A549 (cell line): Measurements from ENCODE around the gene CAPZA1. TPM values are rescaled to one million over a fixed set of nuclear protein-coding genes. Genes with fewer than 3 reads are reported as not detected.

Experiments used
- ATAC-seq, 2 experiments: fragments of 200-7000 bp in 1 of 2; fragments of >200 bp in 1 of 2; cut with Nextera tagmentation in 1 of 2; cut with Tn5 transposase in 1 of 2; 3 replicates each; pipeline versions ENCODE4 v1.8.0 to v1.9.1; 2018 to 2020; ENCODE audit warnings: mild to moderate bottlenecking in 1 of 2, moderate library complexity in 1 of 2
- CTCF ChIA-PET: fragments of 300-600 bp; sonication (Branson Sonifier 250); formaldehyde crosslinking; extraction: SDS; loops from one replicate; lab custom pipeline; 2021; ENCODE audit warnings: antibody characterized with exemption, inconsistent platforms; lab: Yijun Ruan, JAX
- POLR2A ChIA-PET: fragments of 350-600 bp; formaldehyde crosslinking; extraction: SDS; loops from one replicate; lab custom pipeline; 2021; ENCODE audit warnings: antibody characterized with exemption, inconsistent platforms; lab: Yijun Ruan, JAX
- DNase-seq, 2 experiments: peaks; one replicate each; pipeline versions ENCODE4 v3.0.0 to v3.0.0-alpha.2; 2011 to 2016; ENCODE audit warnings: low read depth in 1 of 2, low spot score in 1 of 2
- FAIRE-seq: peaks from 2 replicates; lab custom pipeline; 2011; peaks lifted over from hg19 to GRCh38; lab: Jason Lieb, UNC
- H3K27ac ChIP-seq, 2 experiments: fragments of >200 bp; sonication (Bioruptor Twin); formaldehyde crosslinking; 3 replicates each; pipeline ENCODE4 v1.5.1; 2016 to 2017
- H3K4me1 ChIP-seq: fragments of >200 bp; sonication (Bioruptor Twin); formaldehyde crosslinking; 3 replicates; pipeline ENCODE4 v1.6.1; 2016
- H3K4me2 ChIP-seq: fragments of >200 bp; sonication (Bioruptor Twin); formaldehyde crosslinking; 3 replicates; pipeline ENCODE4 v1.6.1; 2016
- H3K4me3 ChIP-seq: fragments of >200 bp; sonication (Bioruptor Twin); formaldehyde crosslinking; 3 replicates; pipeline ENCODE4 v1.5.1; 2016
- H3K9me3 ChIP-seq: fragments of >200 bp; sonication (Bioruptor Twin); formaldehyde crosslinking; 3 replicates; pipeline ENCODE4 v1.6.1; 2016
- BHLHE40 ChIP-seq: IDR thresholded peaks from 2 replicates; pipeline ENCODE4 v1.6.1; 2012; ENCODE audit warnings: low read depth, low read length, inconsistent platforms
- CEBPB ChIP-seq, 2 experiments: fragments of >200 bp in 1 of 2; sonication (Bioruptor Twin) in 1 of 2; formaldehyde crosslinking in 1 of 2; IDR thresholded peaks; 2 replicates each; pipeline ENCODE4 v1.6.1; 2012 to 2016
- CHD4 ChIP-seq: fragments of 200-600 bp; sonication (generic); IDR thresholded peaks from 2 replicates; pipeline ENCODE4 v1.6.1; 2016; ENCODE audit warnings: antibody characterized with exemption, mild to moderate bottlenecking, borderline replicate concordance
- CTCF ChIP-seq: fragments of >200 bp; sonication (Bioruptor Twin); formaldehyde crosslinking; IDR thresholded peaks from 3 replicates; pipeline ENCODE4 v1.5.1; 2016
- ELK1 ChIP-seq: fragments of 150-350 bp; IDR thresholded peaks from 2 replicates; pipeline ENCODE4 v1.6.1; 2014; ENCODE audit warnings: low read depth, mild to moderate bottlenecking, low read length
- ESRRA ChIP-seq: fragments of 150-350 bp; IDR thresholded peaks from 2 replicates; pipeline ENCODE4 v1.6.1; 2014; ENCODE audit warnings: mild to moderate bottlenecking, low read length, borderline replicate concordance
- GATA3 ChIP-seq: IDR thresholded peaks from 2 replicates; pipeline ENCODE4 v1.6.1; 2012; ENCODE audit warnings: borderline replicate concordance
- HDAC2 ChIP-seq: fragments of 200-600 bp; sonication (generic); IDR thresholded peaks from 2 replicates; pipeline ENCODE4 v1.6.1; 2016
- JUNB ChIP-seq: fragments of >200 bp; sonication (Bioruptor Twin); formaldehyde crosslinking; IDR thresholded peaks from 2 replicates; pipeline ENCODE4 v1.6.1; 2016
- KDM5A ChIP-seq: fragments of 200-600 bp; sonication (generic); IDR thresholded peaks from 2 replicates; pipeline ENCODE4 v1.6.1; 2016; ENCODE audit warnings: antibody characterized with exemption, mild to moderate bottlenecking
- MAX ChIP-seq: IDR thresholded peaks from 2 replicates; pipeline ENCODE4 v1.6.1; 2012
- NFE2L2 ChIP-seq: fragments of 150-350 bp; conservative IDR thresholded peaks from 2 replicates; pipeline ENCODE4 v1.6.1; 2014; ENCODE audit warnings: low read length
- NPAS2 ChIP-seq: fragments of 250-450 bp; sonication (Bioruptor Pico); IDR thresholded peaks from 2 replicates; pipeline ENCODE4 v1.8.0; 2022; ENCODE audit warnings: mild to moderate bottlenecking, moderate library complexity, borderline replicate concordance
- POLR2A ChIP-seq: IDR thresholded peaks from 2 replicates; pipeline ENCODE4 v1.6.1; 2012; ENCODE audit warnings: mild to moderate bottlenecking, low read length
- REST ChIP-seq: fragments of 200-600 bp; sonication (generic); IDR thresholded peaks from 2 replicates; pipeline ENCODE4 v1.6.1; 2016; ENCODE audit warnings: antibody characterized with exemption, mild to moderate bottlenecking, moderate library complexity
- RFX5 ChIP-seq: fragments of 450-650 bp; IDR thresholded peaks from 2 replicates; pipeline ENCODE4 v1.7.1; 2014; ENCODE audit warnings: antibody characterized with exemption, mild to moderate bottlenecking, moderate library complexity
- RNF2 ChIP-seq: fragments of 200-600 bp; sonication (generic); IDR thresholded peaks from 2 replicates; pipeline ENCODE4 v1.6.1; 2016; ENCODE audit warnings: low read depth, mild to moderate bottlenecking, antibody characterized with exemption, moderate library complexity, borderline replicate concordance
- ZC3H11A ChIP-seq: fragments of 450-650 bp; IDR thresholded peaks from 2 replicates; pipeline ENCODE4 v1.6.1; 2014; ENCODE audit warnings: antibody characterized with exemption, mild to moderate bottlenecking
- ZFP36 ChIP-seq: fragments of 450-650 bp; IDR thresholded peaks from 2 replicates; pipeline ENCODE4 v1.6.1; 2014; ENCODE audit warnings: borderline replicate concordance; ENCODE audit not compliant: partially characterized antibody
- WGBS: methylation state at CpG from one replicate; pipeline ENCODE4 v1.1.6; 2017; ENCODE audit errors: missing lambda C conversion rate; 5-methylcytosine and 5-hydroxymethylcytosine counted together
- polyA plus RNA-seq, 4 experiments: library from polyadenylated mRNA; depleted of rRNA in 3 of 4; stranded (reverse); fragments of >200 nt; fragmentation: RNase III in 1 of 4; extraction: RNeasy Plus Mini Kit Qiagen cat#74134 plus additional on column Dnase treatment in 1 of 4; gene quantifications; 2 replicates in 3 of 4; 3 replicates in 1 of 4; pipeline ENCODE4 v1.2.3, GENCODE V29; 2011 to 2017

CAPZA1 gene
- polyA plus RNA-seq, 2 of the 4 experiments (the other 2 are of a cell fraction), result 103 to 136 TPM

- ATAC-seq, result no peak
- H3K27ac ChIP-seq, result no peak overlapping the region
- H3K4me2 ChIP-seq, result no peak overlapping the region
- ChIA-PET CTCF (no interaction called here), POLR2A (no interaction called here)
- FAIRE-seq, result no peak
- no peaks in the 10 kb centered on the region for H3K4me1 ChIP-seq
- 100% methylated on average over 1 of the region's 5 CpGs for WGBS
- no peak overlapping the region for H3K4me3 ChIP-seq
- H3K9me3 ChIP-seq, result no peaks in the 10 kb centered on the region
- DNase-seq, result no peak
- TF ChIP-seq POLR2A (no peak), CHD4 (no peak), CTCF (no peak), CEBPB (IDR thresholded peaks at IDR 0.05) (no peak), MAX (no peak), HDAC2 (no peak), GATA3 (no peak), BHLHE40 (no peak), ZFP36 (no peak), NFE2L2 (no peak), ZC3H11A (no peak)
- TF ChIP-seq, all 56 proteins: peak for 0
These were observed 73.0 kb downstream of the CAPZA1 start for GRCh38 chr1:112692681-112693080.

- H3K27ac ChIP-seq, result no peak overlapping the region
- FAIRE-seq (no peak), DNase-seq (no peak), ATAC-seq (no peak)
- H3K4me1 ChIP-seq, result peaks cover 6% of the 10 kb centered on the region
- ChIA-PET CTCF (interaction anchor here (1.2 to 1.6 kb wide), 3 partner anchors 19 to 303 kb away, joined by 3 to 5 read pairs (median 4); partner anchors contain the start of gene MOV10), POLR2A (no interaction called here)
- 100% methylated on average over 1 of the region's 6 CpGs for WGBS
- H3K4me2 ChIP-seq, result no peak overlapping the region
- TF ChIP-seq MAX, result no peak
- no peak for TF ChIP-seq NPAS2 (CRISPR knock-in tag)
- no peak overlapping the region for H3K4me3 ChIP-seq
- no peaks in the 10 kb centered on the region for H3K9me3 ChIP-seq
These were observed 74.2 kb downstream of the CAPZA1 start for GRCh38 chr1:112693821-112694220.

- POLR2A ChIA-PET, result no interaction called here
These were observed 74.8 kb downstream of the CAPZA1 start for GRCh38 chr1:112694363-112694929.

More at GRCh38 chr1:112694363-112694929, 74.8 kb downstream of the CAPZA1 start:
- CTCF ChIA-PET, result interaction anchor here (1.2 to 1.6 kb wide), 3 partner anchors 20 to 304 kb away, joined by 3 to 5 read pairs (median 4); partner anchors contain the start of gene MOV10
- Histone ChIP-seq H3K4me1 (peaks cover 12% of the 10 kb centered on the region), H3K9me3 (no peaks in the 10 kb centered on the region), H3K4me2 (no peak overlapping the region), H3K4me3 (no peak overlapping the region), H3K27ac (no peak overlapping the region)
- TF ChIP-seq HDAC2 (no peak), RFX5 (no peak), REST (no peak), JUNB (no peak), MAX (no peak), KDM5A (no peak), ESRRA (no peak), RNF2 (no peak), ELK1 (no peak), ZFP36 (no peak)
- FAIRE-seq (no peak), ATAC-seq (no peak), DNase-seq (no peak)
- 89% methylated on average over 11 of the region's 15 CpGs for WGBS
